Endothelial cell (in vitro differentiated cells): ENCODE data around the gene DYRK1A. TPM values are rescaled to one million over a fixed set of nuclear protein-coding genes. Genes with fewer than 3 reads are reported as not detected.

Experiments used
- DNase-seq: peaks from one replicate; pipeline ENCODE4 v3.0.0; 2021; ENCODE audit warnings: low spot score
- H3K27ac Mint-ChIP-seq: one replicate; pipeline ENCODE4 v1.8.0; 2021; ENCODE audit warnings: mixed read lengths, inconsistent platforms; ENCODE audit not compliant: unreplicated experiment
- H3K27me3 Mint-ChIP-seq: one replicate; pipeline ENCODE4 v1.8.0; 2021; ENCODE audit warnings: mild to moderate bottlenecking, moderate library complexity, mixed read lengths, inconsistent platforms; ENCODE audit not compliant: unreplicated experiment
- H3K36me3 Mint-ChIP-seq: one replicate; pipeline ENCODE4 v1.8.0; 2021; ENCODE audit warnings: mild to moderate bottlenecking, low read depth, mixed read lengths, inconsistent platforms; ENCODE audit not compliant: unreplicated experiment
- H3K4me1 Mint-ChIP-seq: one replicate; pipeline ENCODE4 v1.8.0; 2021; ENCODE audit warnings: mild to moderate bottlenecking, mixed read lengths, inconsistent platforms; ENCODE audit not compliant: unreplicated experiment
- H3K4me3 Mint-ChIP-seq: one replicate; pipeline ENCODE4 v1.8.0; 2021; ENCODE audit warnings: mild to moderate bottlenecking, mixed read lengths, inconsistent platforms; ENCODE audit not compliant: unreplicated experiment
- H3K9me3 Mint-ChIP-seq: one replicate; pipeline ENCODE4 v1.8.0; 2021; ENCODE audit warnings: mixed read lengths, inconsistent platforms; ENCODE audit not compliant: unreplicated experiment
- total RNA-seq: library from RNA; stranded (reverse); fragmentation: NEBNext Ultra II Directional; extraction: Animal tissue kit (Norgen Biotek cat#: 25700); gene quantifications from one replicate; pipeline ENCODE4 v1.2.1, GENCODE V29; 2021; ENCODE audit not compliant: unreplicated experiment
- TF ChIP-seq, protein P1 (sequence below): fragments of 200-600 bp; sonication (generic); IDR thresholded peaks from one replicate; pipeline ENCODE4 v1.5.0; 2021; ENCODE audit warnings: antibody characterized with exemption; ENCODE audit not compliant: unreplicated experiment

DYRK1A gene
- total RNA-seq, 1 donor from 2014 or later, result 87.5 TPM

DNA sequence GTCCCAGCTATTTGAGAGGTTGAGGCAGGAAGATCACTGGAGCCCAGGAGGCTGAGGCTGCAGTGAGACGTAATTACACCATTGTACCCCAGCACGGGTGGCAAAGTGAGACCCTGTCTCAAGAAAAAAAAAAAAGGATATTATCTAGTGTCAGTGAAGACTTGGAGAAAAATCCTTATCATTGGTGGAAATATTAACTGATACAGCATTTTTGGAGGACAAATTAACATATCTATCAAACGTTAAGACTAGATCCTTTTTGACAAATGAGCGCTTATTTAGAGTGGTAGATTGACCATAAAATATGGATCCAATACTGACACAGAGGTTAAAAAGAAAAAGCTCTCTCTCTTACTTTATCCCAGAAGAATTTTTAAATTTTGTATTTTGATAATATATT is 35.2 kb upstream of the DYRK1A start:
- Mint-ChIP-seq H3K36me3 (no peaks in the 10 kb centered on the region), H3K9me3 (no peaks in the 10 kb centered on the region), H3K4me3 (no peak overlapping the region), H3K4me1 (peaks cover 2% of the 10 kb centered on the region), H3K27ac (no peak overlapping the region), H3K27me3 (no peaks in the 10 kb centered on the region)
- TF ChIP-seq, protein P1, sequence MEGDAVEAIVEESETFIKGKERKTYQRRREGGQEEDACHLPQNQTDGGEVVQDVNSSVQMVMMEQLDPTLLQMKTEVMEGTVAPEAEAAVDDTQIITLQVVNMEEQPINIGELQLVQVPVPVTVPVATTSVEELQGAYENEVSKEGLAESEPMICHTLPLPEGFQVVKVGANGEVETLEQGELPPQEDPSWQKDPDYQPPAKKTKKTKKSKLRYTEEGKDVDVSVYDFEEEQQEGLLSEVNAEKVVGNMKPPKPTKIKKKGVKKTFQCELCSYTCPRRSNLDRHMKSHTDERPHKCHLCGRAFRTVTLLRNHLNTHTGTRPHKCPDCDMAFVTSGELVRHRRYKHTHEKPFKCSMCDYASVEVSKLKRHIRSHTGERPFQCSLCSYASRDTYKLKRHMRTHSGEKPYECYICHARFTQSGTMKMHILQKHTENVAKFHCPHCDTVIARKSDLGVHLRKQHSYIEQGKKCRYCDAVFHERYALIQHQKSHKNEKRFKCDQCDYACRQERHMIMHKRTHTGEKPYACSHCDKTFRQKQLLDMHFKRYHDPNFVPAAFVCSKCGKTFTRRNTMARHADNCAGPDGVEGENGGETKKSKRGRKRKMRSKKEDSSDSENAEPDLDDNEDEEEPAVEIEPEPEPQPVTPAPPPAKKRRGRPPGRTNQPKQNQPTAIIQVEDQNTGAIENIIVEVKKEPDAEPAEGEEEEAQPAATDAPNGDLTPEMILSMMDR, result no peak
- no peak for DNase-seq

GRCh38 chr21:37335053-37335452 is 31.5 kb upstream of the DYRK1A start:
- DNase-seq, result no peak
- TF ChIP-seq, protein P1, result no peak
- H3K27me3 Mint-ChIP-seq, result peaks cover 3% of the 10 kb centered on the region
- no peaks in the 10 kb centered on the region for H3K36me3 Mint-ChIP-seq
- H3K4me1 Mint-ChIP-seq, result peaks cover 13% of the 10 kb centered on the region
- H3K9me3 Mint-ChIP-seq, result no peaks in the 10 kb centered on the region
- H3K27ac Mint-ChIP-seq, result no peak overlapping the region
- H3K4me3 Mint-ChIP-seq, result no peak overlapping the region

GRCh38 chr21:37337179-37337578 is 29.4 kb upstream of the DYRK1A start:
- H3K27ac Mint-ChIP-seq, result no peak overlapping the region
- H3K4me3 Mint-ChIP-seq, result no peak overlapping the region
- DNase-seq, result no peak
- peaks cover 2% of the 10 kb centered on the region for H3K9me3 Mint-ChIP-seq
- H3K27me3 Mint-ChIP-seq, result peaks cover 3% of the 10 kb centered on the region
- H3K36me3 Mint-ChIP-seq, result no peaks in the 10 kb centered on the region
- TF ChIP-seq, protein P1, result no peak
- H3K4me1 Mint-ChIP-seq, result peaks cover 21% of the 10 kb centered on the region

GRCh38 chr21:37337831-37338230 is 28.7 kb upstream of the DYRK1A start:
- Mint-ChIP-seq H3K4me3 (no peak overlapping the region), H3K27ac (no peak overlapping the region), H3K4me1 (peaks cover 21% of the 10 kb centered on the region), H3K27me3 (peaks cover 3% of the 10 kb centered on the region), H3K9me3 (peaks cover 4% of the 10 kb centered on the region), H3K36me3 (no peaks in the 10 kb centered on the region)
- TF ChIP-seq, protein P1, result no peak
- DNase-seq, result no peak

DNA sequence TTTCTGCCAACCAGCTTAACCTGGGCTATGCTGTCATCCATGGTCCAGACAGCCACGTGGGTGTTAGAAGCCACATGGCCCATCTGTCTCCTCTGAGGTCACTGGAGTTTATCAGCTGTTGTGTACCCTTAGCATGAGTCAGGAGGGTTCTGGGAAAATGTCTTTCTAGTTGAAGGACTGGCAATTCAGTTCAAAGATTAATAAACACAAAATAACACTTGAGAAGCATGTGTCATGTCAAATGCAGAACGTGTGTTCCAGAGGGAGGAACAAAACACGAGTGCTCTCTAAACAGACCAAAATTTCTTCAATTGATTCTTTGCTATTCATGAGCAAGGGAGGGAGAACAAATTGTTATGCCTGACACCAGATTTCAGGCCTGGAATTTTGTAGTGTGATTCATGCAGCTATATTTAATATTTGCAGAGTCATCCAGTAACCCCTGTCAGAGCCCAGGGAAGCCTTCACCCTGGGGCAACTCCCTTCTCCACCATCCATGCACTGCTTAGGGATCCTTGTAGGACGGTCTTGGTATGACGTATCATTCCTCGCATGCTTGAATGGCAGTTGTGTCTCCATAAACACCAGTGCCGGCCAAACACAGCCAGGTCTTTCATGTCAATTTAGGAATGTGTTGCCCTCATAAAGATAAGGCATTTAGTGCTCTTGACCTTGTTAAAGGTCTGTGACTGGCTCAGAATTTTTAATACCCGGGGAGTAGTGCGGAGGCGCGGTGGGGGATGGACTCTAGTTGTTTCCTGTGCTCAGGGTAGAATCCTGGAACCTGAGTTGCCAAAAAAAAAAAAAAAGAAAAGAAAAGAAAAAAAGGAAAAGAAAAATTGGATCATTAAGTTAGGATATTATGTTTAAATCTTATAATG is 27.7 kb upstream of the DYRK1A start:
- Mint-ChIP-seq H3K27ac (no peak overlapping the region), H3K27me3 (peaks cover 3% of the 10 kb centered on the region), H3K4me1 (peaks cover 21% of the 10 kb centered on the region), H3K36me3 (no peaks in the 10 kb centered on the region), H3K4me3 (no peak overlapping the region), H3K9me3 (peaks cover 4% of the 10 kb centered on the region)
- no peak for DNase-seq
- TF ChIP-seq, protein P1, result no peak
